Gastrocnemius medialis (tissue), 4 donors: ENCODE data around the gene TCERG1L. TPM values are rescaled to one million over a fixed set of nuclear protein-coding genes. Genes with fewer than 3 reads are reported as not detected.
"Not testable (repeated sequence)": the region's sequence is repeated elsewhere in the genome, so short reads cannot be mapped to it uniquely, and the experiment has no call there.

ENCODE experiments used
- ATAC-seq, 2 donors: fragments of 150-250 bp; one replicate each; pipeline ENCODE4 v1.9.1; 2016
- DNase-seq, 2 donors: peaks; one replicate each; pipeline ENCODE4 v3.0.0-alpha.2; 2019
- H3K27ac ChIP-seq, 4 donors: fragments of 200-600 bp; sonication (generic); 1 replicate in 1 of 4; 2 replicates in 3 of 4; pipeline ENCODE4 v1.5.1; 2016 to 2018; ENCODE audit warnings: mild to moderate bottlenecking in 2 of 4, moderate library complexity in 1 of 4
- H3K27me3 ChIP-seq, 3 donors: fragments of 200-600 bp; sonication (generic) in 2 of 3; 1 replicate in 1 of 3; 2 replicates in 2 of 3; pipeline versions ENCODE4 v1.5.1 to v1.6.0; 2016 to 2019; ENCODE audit warnings: mild to moderate bottlenecking in 1 of 3, moderate library complexity in 1 of 3
- H3K36me3 ChIP-seq, 2 donors: fragments of 200-600 bp; sonication (generic) in 1 of 2; one replicate each; pipeline ENCODE4 v1.5.1; 2017 to 2018
- H3K4me1 ChIP-seq, 2 donors: fragments of 200-600 bp; sonication (generic) in 1 of 2; one replicate each; pipeline ENCODE4 v1.5.1; 2016 to 2017; ENCODE audit warnings: mild to moderate bottlenecking in 2 of 2
- H3K4me3 ChIP-seq, 4 donors: fragments of 200-600 bp; sonication (generic) in 3 of 4; 1 replicate in 1 of 4; 2 replicates in 3 of 4; pipeline ENCODE4 v1.5.1; 2016 to 2019; ENCODE audit warnings: mild to moderate bottlenecking in 2 of 4
- H3K9me3 ChIP-seq, 3 donors: fragments of 200-600 bp; sonication (generic) in 2 of 3; 1 replicate in 1 of 3; 2 replicates in 2 of 3; pipeline ENCODE4 v1.5.1; 2016 to 2019
- POLR2A ChIP-seq, 2 donors: fragments of 450-650 bp; IDR thresholded peaks; one replicate each; pipeline ENCODE4 v1.6.1; 2017; ENCODE audit warnings: antibody characterized with exemption in 2 of 2, mild to moderate bottlenecking in 2 of 2, moderate library complexity in 2 of 2
- in situ Hi-C, 4 donors: fragments of 200-750 bp; cut with MboI; loops; one replicate each; pipeline versions ENCODE4 v1.15.0 to v1.8.0; 2017; ENCODE audit warnings: low sequenced_read_pairs in 4 of 4
- intact Hi-C: fragments of 100-400 bp; cut with DNase I; formaldehyde crosslinking; loops from one replicate; pipeline ENCODE4 v1.15.1; 2023; ENCODE audit warnings: low total_unique reads
- total RNA-seq, 4 donors: library from RNA; depleted of rRNA; stranded (reverse); fragments of >200 nt; gene quantifications; one replicate each; pipeline versions ENCODE4 v1.1.0 to v1.2.3, GENCODE V29; 2016
- TF ChIP-seq, protein P1 (sequence below), 5 experiments: fragments of 450-650 bp in 3 of 5; fragments of 200-600 bp in 2 of 5; sonication (generic) in 2 of 5; IDR thresholded peaks in 4 of 5; conservative IDR thresholded peaks in 1 of 5; 1 replicate in 4 of 5; 2 replicates in 1 of 5; pipeline ENCODE4 v1.5.1; 2016 to 2019; ENCODE audit warnings: antibody characterized with exemption in 5 of 5, mild to moderate bottlenecking in 3 of 5, moderate library complexity in 3 of 5

TCERG1L gene
- total RNA-seq, 4 donors from 2014 or later: not detected

DNA sequence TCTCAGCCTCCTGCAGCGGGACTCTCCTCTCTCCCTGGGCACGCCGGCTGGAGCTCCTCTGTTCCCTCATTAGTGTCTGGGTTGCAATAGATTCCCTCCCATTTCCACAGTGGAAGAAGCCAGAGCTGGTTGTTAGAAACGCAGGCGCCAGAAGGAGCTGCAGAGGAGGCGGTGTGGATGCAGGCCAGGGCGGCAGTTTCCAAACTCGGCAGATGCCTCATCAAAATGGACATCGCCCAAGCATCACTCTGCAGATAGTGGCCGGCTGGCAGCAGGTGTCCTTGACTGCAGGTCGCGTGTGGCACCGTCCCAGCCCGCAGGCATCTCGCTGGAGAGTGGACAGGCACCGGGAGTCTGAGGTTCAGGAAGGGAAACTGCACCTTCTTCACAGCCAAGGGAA lies 201.8 kb downstream of the TCERG1L start:
- Histone ChIP-seq H3K27me3 (peaks cover 0 to 3% (median 2%) of the 10 kb centered on the region in 3 donors), H3K4me3 (no peak overlapping the region), H3K4me1 (no peaks in the 10 kb centered on the region), H3K27ac (no peak overlapping the region), H3K36me3 (no peaks in the 10 kb centered on the region), H3K9me3 (no peaks in the 10 kb centered on the region)
- intact Hi-C loops (no loop called here), in situ Hi-C loops (no loop called here)
- DNase-seq (no peak), ATAC-seq (no peak)
- TF ChIP-seq, protein P1, sequence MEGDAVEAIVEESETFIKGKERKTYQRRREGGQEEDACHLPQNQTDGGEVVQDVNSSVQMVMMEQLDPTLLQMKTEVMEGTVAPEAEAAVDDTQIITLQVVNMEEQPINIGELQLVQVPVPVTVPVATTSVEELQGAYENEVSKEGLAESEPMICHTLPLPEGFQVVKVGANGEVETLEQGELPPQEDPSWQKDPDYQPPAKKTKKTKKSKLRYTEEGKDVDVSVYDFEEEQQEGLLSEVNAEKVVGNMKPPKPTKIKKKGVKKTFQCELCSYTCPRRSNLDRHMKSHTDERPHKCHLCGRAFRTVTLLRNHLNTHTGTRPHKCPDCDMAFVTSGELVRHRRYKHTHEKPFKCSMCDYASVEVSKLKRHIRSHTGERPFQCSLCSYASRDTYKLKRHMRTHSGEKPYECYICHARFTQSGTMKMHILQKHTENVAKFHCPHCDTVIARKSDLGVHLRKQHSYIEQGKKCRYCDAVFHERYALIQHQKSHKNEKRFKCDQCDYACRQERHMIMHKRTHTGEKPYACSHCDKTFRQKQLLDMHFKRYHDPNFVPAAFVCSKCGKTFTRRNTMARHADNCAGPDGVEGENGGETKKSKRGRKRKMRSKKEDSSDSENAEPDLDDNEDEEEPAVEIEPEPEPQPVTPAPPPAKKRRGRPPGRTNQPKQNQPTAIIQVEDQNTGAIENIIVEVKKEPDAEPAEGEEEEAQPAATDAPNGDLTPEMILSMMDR (IDR thresholded peaks at IDR 0.05 in 4 of 5, conservative IDR thresholded peaks at IDR 0.05 in 1 of 5): no peak
- no peak for TF ChIP-seq POLR2A (IDR thresholded peaks at IDR 0.05)

DNA sequence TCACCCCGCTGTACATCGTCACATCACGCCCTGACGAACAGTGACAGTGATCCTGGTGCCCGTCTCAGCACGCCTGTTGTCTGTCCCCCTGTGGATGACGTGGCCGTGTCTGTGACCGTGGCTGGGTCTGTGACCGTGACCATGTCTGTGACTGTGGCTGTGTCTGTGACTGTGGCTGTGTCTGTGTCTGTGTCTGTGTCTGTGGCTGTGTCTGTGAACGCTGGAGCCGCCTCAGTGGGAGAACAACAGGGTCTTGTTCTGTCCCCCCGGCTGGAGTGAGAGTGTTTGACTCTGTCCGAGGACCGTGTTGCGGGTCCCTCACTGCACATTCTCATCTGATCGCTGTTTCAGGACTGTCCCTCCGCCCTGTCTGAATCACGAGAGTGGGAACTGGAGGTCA lies 202.2 kb downstream of the TCERG1L start:
- Histone ChIP-seq H3K4me1 (no peaks in the 10 kb centered on the region), H3K27ac (no peak overlapping the region), H3K9me3 (no peaks in the 10 kb centered on the region), H3K36me3 (no peaks in the 10 kb centered on the region), H3K4me3 (no peak overlapping the region), H3K27me3 (peaks cover 0 to 3% (median 2%) of the 10 kb centered on the region in 3 donors)
- DNase-seq (no peak), ATAC-seq (no peak)
- TF ChIP-seq POLR2A (IDR thresholded peaks at IDR 0.05): no peak
- TF ChIP-seq, protein P1 (IDR thresholded peaks at IDR 0.05 in 4 of 5, conservative IDR thresholded peaks at IDR 0.05 in 1 of 5): no peak
- in situ Hi-C loops: no loop called here
- intact Hi-C loops: no loop called here

- H3K36me3 ChIP-seq: no peaks in the 10 kb centered on the region
- H3K27ac ChIP-seq: no peak overlapping the region
- in situ Hi-C loops (no loop called here), intact Hi-C loops (no loop called here)
- TF ChIP-seq POLR2A (IDR thresholded peaks at IDR 0.05): no peak
- TF ChIP-seq, protein P1 (IDR thresholded peaks at IDR 0.05 in 4 of 5, conservative IDR thresholded peaks at IDR 0.05 in 1 of 5): no peak
- no peaks in the 10 kb centered on the region for H3K9me3 ChIP-seq
- no peaks in the 10 kb centered on the region for H3K4me1 ChIP-seq
- ATAC-seq (no peak), DNase-seq (no peak)
- H3K4me3 ChIP-seq: no peak overlapping the region
- peaks cover 0 to 3% (median 2%) of the 10 kb centered on the region in 3 donors for H3K27me3 ChIP-seq
These were observed 203.6 kb downstream of the TCERG1L start for GRCh38 chr10:131107970-131108369.

- H3K4me3 ChIP-seq: no peak overlapping the region
- DNase-seq (no peak), ATAC-seq (no peak)
- peaks cover 0 to 2% (median 0%) of the 10 kb centered on the region in 3 donors for H3K27me3 ChIP-seq
- in situ Hi-C loops (no loop called here), intact Hi-C loops (no loop called here)
- TF ChIP-seq, protein P1 (IDR thresholded peaks at IDR 0.05 in 4 of 5, conservative IDR thresholded peaks at IDR 0.05 in 1 of 5): no peak
- TF ChIP-seq POLR2A (IDR thresholded peaks at IDR 0.05): no peak
- no peaks in the 10 kb centered on the region for H3K36me3 ChIP-seq
- no peaks in the 10 kb centered on the region for H3K4me1 ChIP-seq
- H3K27ac ChIP-seq: no peak overlapping the region
- H3K9me3 ChIP-seq: no peaks in the 10 kb centered on the region
These were observed 208.8 kb downstream of the TCERG1L start for GRCh38 chr10:131102676-131103075.

- no peaks in the 10 kb centered on the region for H3K9me3 ChIP-seq
- H3K27ac ChIP-seq: no peak overlapping the region
- H3K27me3 ChIP-seq: peaks cover 0 to 2% (median 0%) of the 10 kb centered on the region in 3 donors
- intact Hi-C loops (no loop called here), in situ Hi-C loops (no loop called here)
- H3K36me3 ChIP-seq: no peaks in the 10 kb centered on the region
- TF ChIP-seq POLR2A (IDR thresholded peaks at IDR 0.05): no peak
- TF ChIP-seq, protein P1 (IDR thresholded peaks at IDR 0.05 in 4 of 5, conservative IDR thresholded peaks at IDR 0.05 in 1 of 5): no peak
- no peak overlapping the region for H3K4me3 ChIP-seq
- no peaks in the 10 kb centered on the region for H3K4me1 ChIP-seq
- ATAC-seq (no peak), DNase-seq (no peak)
These were observed 209.4 kb downstream of the TCERG1L start for GRCh38 chr10:131102147-131102546.

DNA sequence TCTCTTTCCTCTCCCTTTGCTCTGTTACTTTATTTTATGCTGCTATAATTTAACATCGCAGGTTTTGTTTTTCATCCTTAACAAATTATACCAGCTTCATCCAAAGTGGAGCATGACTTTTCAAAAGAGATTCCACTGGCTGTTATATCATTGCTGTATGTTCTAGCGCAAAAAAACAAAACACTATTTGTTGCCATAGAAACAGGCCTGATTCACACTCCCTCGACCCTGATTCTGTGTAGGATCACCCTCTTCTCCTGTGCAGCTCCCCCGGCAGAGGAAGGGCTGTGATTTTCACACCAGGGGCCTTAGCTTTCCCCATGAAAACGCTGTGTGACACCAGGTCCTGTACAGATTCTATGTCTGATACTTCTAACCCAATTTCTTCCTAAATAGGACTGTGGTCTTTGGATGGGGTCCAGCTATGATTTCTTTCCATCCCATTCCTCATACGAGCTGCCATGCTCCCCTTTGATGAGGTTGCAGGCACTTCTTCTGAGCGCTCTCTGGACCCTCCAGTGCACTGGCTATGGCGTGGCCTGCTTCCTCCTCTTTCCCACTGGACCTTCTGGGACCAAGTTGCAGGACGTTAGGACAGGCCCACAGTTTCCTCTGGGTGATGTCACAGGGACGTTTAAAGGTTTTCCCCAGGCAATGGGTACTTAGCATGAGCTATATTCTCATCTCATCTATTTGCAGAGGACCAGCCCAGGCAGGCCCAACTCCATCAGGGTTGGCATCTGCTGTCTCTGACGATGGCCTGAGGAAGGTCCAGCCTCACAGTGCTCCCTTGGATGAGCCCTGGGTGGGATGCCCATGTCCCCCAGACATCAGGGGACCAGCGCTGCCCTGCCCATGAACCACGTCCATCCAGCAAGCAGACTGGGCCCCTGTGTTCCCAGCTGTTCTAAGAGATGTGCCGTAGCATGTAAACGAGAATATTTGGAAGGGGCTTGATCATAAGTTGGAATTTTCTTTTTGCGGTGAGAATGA lies 210.8 kb downstream of the TCERG1L start:
- H3K9me3 ChIP-seq, H3K4me3 ChIP-seq, H3K27me3 ChIP-seq, H3K36me3 ChIP-seq, DNase-seq, in situ Hi-C loops, ATAC-seq, intact Hi-C loops, H3K27ac ChIP-seq, H3K4me1 ChIP-seq: not testable (repeated sequence)
